GM12865 (cell line): ENCODE measurements around the gene OR6C3.
A peak's percentile ranks its signal among the peaks of the same experiment; 100 is the strongest.
"Not testable (repeated sequence)": the region's sequence is repeated elsewhere in the genome, so short reads cannot be mapped to it uniquely, and the experiment has no call there.

ENCODE experiments used
- DNase-seq: peaks from one replicate; pipeline ENCODE4 v3.0.0; 2010; ENCODE audit warnings: low read depth
- H3K4me3 ChIP-seq: 2 replicates; pipeline ENCODE4 v1.5.1; 2011; ENCODE audit warnings: mild to moderate bottlenecking, low read depth, low read length, control low read depth
- CTCF ChIP-seq: IDR thresholded peaks from 2 replicates; pipeline ENCODE4 v1.5.1; 2011; ENCODE audit warnings: low read length, control low read depth, low read depth, inconsistent platforms; ENCODE audit not compliant: insufficient read depth; ENCODE audit errors: missing control alignments

OR6C3 gene

GRCh38 chr12:55336002-55336401 lies 5.5 kb downstream of the OR6C3 start:
- H3K4me3 ChIP-seq = no peak overlapping the region
- no peak for TF ChIP-seq CTCF
- DNase-seq = peak; percentile 1

GRCh38 chr12:55355338-55355737 lies 24.8 kb downstream of the OR6C3 start:
- DNase-seq, H3K4me3 ChIP-seq: not testable (repeated sequence)

- no peak for DNase-seq
- H3K4me3 ChIP-seq = no peak within 1 kb of the TSS
- no peak for TF ChIP-seq CTCF
Observed at GRCh38 chr12:55362675-55363074, 32.1 kb downstream of the OR6C3 start, which contains the start of gene OR6C75. Gene OR6C75, plus strand, starts transcription at chr12:55362975. Its CDS starts 2,136 bp downstream, at chr12:55365111.

- H3K4me3 ChIP-seq = no peak overlapping the region
- TF ChIP-seq CTCF = no peak
- DNase-seq = no peak
Observed at GRCh38 chr12:55365086-55365485, 34.5 kb downstream of the OR6C3 start.

- H3K4me3 ChIP-seq = no peak overlapping the region
- no peak for TF ChIP-seq CTCF
- DNase-seq = no peak
Observed at GRCh38 chr12:55372521-55372920, 42.0 kb downstream of the OR6C3 start.
